Measurements from ENCODE around the gene NCKAP5. TPM values are rescaled to one million over a fixed set of nuclear protein-coding genes. Genes with fewer than 3 reads are reported as not detected.

NCKAP5 gene
- total and polyA plus RNA-seq, 9 donors = 0.80 to 2.7 (median 2.2) TPM

DNA sequence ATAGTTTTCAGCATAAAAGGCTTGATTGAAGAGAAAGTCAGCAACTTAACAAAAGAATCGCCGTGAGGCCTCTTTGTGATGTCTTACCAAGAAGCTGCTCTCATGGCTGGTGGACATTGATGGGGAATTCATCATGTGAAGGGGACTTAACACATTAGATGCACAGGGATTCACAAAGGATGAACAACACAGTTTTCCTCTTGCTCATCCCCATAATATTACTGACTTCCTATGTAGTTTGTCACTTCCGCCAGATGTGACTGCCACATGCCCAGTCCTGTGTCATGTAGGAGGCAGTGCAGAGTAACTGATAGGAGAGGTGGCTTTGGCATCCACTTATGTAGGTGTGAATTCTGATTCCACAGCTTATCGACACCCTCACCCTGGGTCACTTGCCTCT, 665.6 kb downstream of the NCKAP5 start:
- no peak overlapping the region for H3K27ac ChIP-seq
- no peaks in the 10 kb centered on the region for H3K4me1 ChIP-seq (ENCODE audit: insufficient read depth)
- no peaks in the 10 kb centered on the region for H3K9me3 ChIP-seq
- intact Hi-C loops (cut with DNase I) = no loop called here
- no peak overlapping the region for H3K4me3 ChIP-seq
- WGBS, 3 donors = 89 to 97% (median 94%) methylated on average over 4 of the region's 4 CpGs
- no peak for DNase-seq
- TF ChIP-seq CTCF (IDR thresholded peaks at IDR 0.05) (no peak), POLR2A (IDR thresholded peaks at IDR 0.05) (no peak), EP300 (IDR thresholded peaks at IDR 0.05) (no peak)
- H3K36me3 ChIP-seq = no peaks in the 10 kb centered on the region
- no peaks in the 10 kb centered on the region for H3K27me3 ChIP-seq

DNA sequence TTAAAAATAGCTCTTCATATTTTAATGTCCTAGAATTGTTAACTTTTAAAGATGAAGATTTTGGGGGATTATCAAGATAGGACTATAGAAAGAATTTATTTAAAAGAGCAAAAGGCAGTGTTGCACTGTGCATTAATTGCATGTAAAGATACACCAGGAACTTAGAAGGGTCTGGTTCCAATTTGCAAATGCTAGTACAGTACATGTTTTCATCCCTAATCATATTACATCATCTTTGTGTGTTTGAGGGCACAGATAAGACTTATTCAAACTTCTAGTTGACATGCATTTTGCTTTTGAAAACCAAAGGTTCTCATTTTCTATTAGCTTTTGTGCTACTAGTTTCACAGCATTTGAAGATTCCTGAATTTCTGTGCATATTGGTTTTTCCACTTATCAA, 666.6 kb downstream of the NCKAP5 start:
- no peak for DNase-seq
- Histone ChIP-seq H3K27me3 (no peaks in the 10 kb centered on the region), H3K36me3 (no peaks in the 10 kb centered on the region), H3K9me3 (no peaks in the 10 kb centered on the region), H3K4me1 (ENCODE audit: insufficient read depth) (no peaks in the 10 kb centered on the region), H3K27ac (no peak overlapping the region), H3K4me3 (no peak overlapping the region)
- no peak for TF ChIP-seq CTCF (IDR thresholded peaks at IDR 0.05)
- intact Hi-C loops (cut with DNase I) = no loop called here

GRCh38 chr2:132897111-132897510, 671.2 kb downstream of the NCKAP5 start:
- TF ChIP-seq POLR2A (IDR thresholded peaks at IDR 0.05) = no peak
- no peak for TF ChIP-seq CTCF (IDR thresholded peaks at IDR 0.05)
- no peak for TF ChIP-seq EP300 (IDR thresholded peaks at IDR 0.05)
- intact Hi-C loops (cut with DNase I) = no loop called here
- Histone ChIP-seq H3K4me1 (ENCODE audit: insufficient read depth) (no peaks in the 10 kb centered on the region), H3K9me3 (no peaks in the 10 kb centered on the region), H3K27me3 (no peaks in the 10 kb centered on the region), H3K36me3 (no peaks in the 10 kb centered on the region), H3K4me3 (no peak overlapping the region), H3K27ac (no peak overlapping the region)
- no peak for DNase-seq
- 94 to 97% (median 97%) methylated on average over 2 of the region's 2 CpGs for WGBS, 3 donors

GRCh38 chr2:132896073-132896472, 672.2 kb downstream of the NCKAP5 start:
- no peaks in the 10 kb centered on the region for H3K36me3 ChIP-seq
- DNase-seq = no peak
- no peaks in the 10 kb centered on the region for H3K27me3 ChIP-seq
- TF ChIP-seq EP300 (IDR thresholded peaks at IDR 0.05) (no peak), CTCF (IDR thresholded peaks at IDR 0.05) (no peak), POLR2A (IDR thresholded peaks at IDR 0.05) (no peak)
- no peak overlapping the region for H3K27ac ChIP-seq
- 28 to 55% (median 38%) methylated on average over 7 of the region's 7 CpGs for WGBS, 3 donors
- H3K4me3 ChIP-seq = no peak overlapping the region
- no peaks in the 10 kb centered on the region for H3K9me3 ChIP-seq
- intact Hi-C loops (cut with DNase I) = no loop called here
- H3K4me1 ChIP-seq (ENCODE audit: insufficient read depth) = no peaks in the 10 kb centered on the region

DNA sequence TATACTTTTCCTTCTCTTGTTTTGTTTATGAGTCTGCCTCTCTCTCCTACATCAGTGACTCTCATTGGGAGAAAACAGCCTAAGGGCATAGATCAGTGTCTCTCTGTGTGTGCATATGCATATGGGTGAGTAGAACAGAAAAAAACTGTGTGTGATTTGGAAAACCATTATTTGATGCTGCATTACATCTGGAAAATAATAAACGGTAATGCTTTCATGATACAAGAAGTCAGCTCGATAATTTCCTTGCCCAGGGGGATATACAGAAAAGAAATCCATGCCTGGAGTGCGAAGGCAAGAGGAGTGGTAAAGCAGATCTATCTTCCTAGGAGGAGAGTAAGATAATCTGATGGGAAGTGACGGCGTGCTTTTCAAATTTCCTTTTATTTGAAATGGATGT, 676.8 kb downstream of the NCKAP5 start:
- Histone ChIP-seq H3K27me3 (no peaks in the 10 kb centered on the region), H3K4me1 (ENCODE audit: insufficient read depth) (no peaks in the 10 kb centered on the region), H3K9me3 (no peaks in the 10 kb centered on the region), H3K36me3 (no peaks in the 10 kb centered on the region), H3K27ac (no peak overlapping the region), H3K4me3 (no peak overlapping the region)
- intact Hi-C loops (cut with DNase I) = no loop called here
- no peak for DNase-seq
- no peak for TF ChIP-seq EP300 (IDR thresholded peaks at IDR 0.05)
- TF ChIP-seq POLR2A (IDR thresholded peaks at IDR 0.05) = no peak
- no peak for TF ChIP-seq CTCF (IDR thresholded peaks at IDR 0.05)
- 89 to 93% (median 93%) methylated on average over 5 of the region's 5 CpGs for WGBS, 3 donors

Measured in ovary (tissue), 9 donors.